Astrocyte (in vitro differentiated cells and primary cell): ENCODE measurements around the gene PKMYT1. TPM values are rescaled to one million over a fixed set of nuclear protein-coding genes. Genes with fewer than 3 reads are reported as not detected.
"Not testable (repeated sequence)": the region's sequence is repeated elsewhere in the genome, so short reads cannot be mapped to it uniquely, and the experiment has no call there.

Source experiments
- DNase-seq: peaks from one replicate; pipeline ENCODE4 v3.0.0-alpha.2; 2010; ENCODE audit warnings: low read depth
- FAIRE-seq: peaks from 2 replicates; lab custom pipeline; 2011; peaks lifted over from hg19 to GRCh38; lab: Jason Lieb, UNC
- H2AFZ ChIP-seq: 2 replicates; pipeline ENCODE4 v1.6.0; 2012; ENCODE audit warnings: low read depth, low read length, inconsistent platforms
- H3K27ac ChIP-seq: 2 replicates; pipeline ENCODE4 v1.5.1; 2011; ENCODE audit warnings: low read depth, low read length, inconsistent platforms
- H3K27me3 ChIP-seq: 2 replicates; pipeline ENCODE4 v1.6.0; 2011; ENCODE audit warnings: low read length, inconsistent platforms; ENCODE audit not compliant: insufficient read depth
- H3K36me3 ChIP-seq: 2 replicates; pipeline ENCODE4 v1.5.1; 2011; ENCODE audit warnings: low read length, inconsistent platforms; ENCODE audit not compliant: insufficient read depth
- H3K4me1 ChIP-seq: 2 replicates; pipeline ENCODE4 v1.5.1; 2011; ENCODE audit warnings: low read length, inconsistent platforms; ENCODE audit not compliant: insufficient read depth
- H3K4me2 ChIP-seq: 2 replicates; pipeline ENCODE4 v1.6.0; 2012; ENCODE audit warnings: low read length, inconsistent platforms
- H3K4me3 ChIP-seq: 2 replicates; pipeline ENCODE4 v1.5.1; 2011; ENCODE audit warnings: low read depth, mild to moderate bottlenecking, low read length, inconsistent platforms; ENCODE audit not compliant: insufficient read depth
- H3K79me2 ChIP-seq: 2 replicates; pipeline ENCODE4 v1.6.0; 2012; ENCODE audit warnings: mild to moderate bottlenecking, low read length, inconsistent platforms; ENCODE audit not compliant: insufficient read depth
- H3K9ac ChIP-seq: 2 replicates; pipeline ENCODE4 v1.6.0; 2012; ENCODE audit warnings: mild to moderate bottlenecking, low read length, inconsistent platforms
- H3K9me3 ChIP-seq: 2 replicates; pipeline ENCODE4 v1.5.1; 2012; ENCODE audit warnings: low read depth, mild to moderate bottlenecking, low read length, inconsistent platforms; ENCODE audit not compliant: insufficient read depth
- H4K20me1 ChIP-seq: 2 replicates; pipeline ENCODE4 v1.6.0; 2012; ENCODE audit warnings: low read length, inconsistent platforms; ENCODE audit not compliant: insufficient read depth
- H3K27ac Mint-ChIP-seq: one replicate; pipeline ENCODE4 v1.8.0; 2021; ENCODE audit warnings: mild to moderate bottlenecking, mixed read lengths; ENCODE audit not compliant: unreplicated experiment
- H3K27me3 Mint-ChIP-seq: one replicate; pipeline ENCODE4 v1.8.0; 2021; ENCODE audit warnings: low read depth, mixed read lengths; ENCODE audit not compliant: unreplicated experiment
- H3K36me3 Mint-ChIP-seq: one replicate; pipeline ENCODE4 v1.8.0; 2021; ENCODE audit warnings: low read depth, mixed read lengths; ENCODE audit not compliant: unreplicated experiment
- H3K4me1 Mint-ChIP-seq: one replicate; pipeline ENCODE4 v1.8.0; 2021; ENCODE audit warnings: low read depth, mixed read lengths; ENCODE audit not compliant: unreplicated experiment
- H3K4me3 Mint-ChIP-seq: one replicate; pipeline ENCODE4 v1.8.0; 2021; ENCODE audit warnings: mild to moderate bottlenecking, moderate library complexity, mixed read lengths; ENCODE audit not compliant: unreplicated experiment
- H3K9me3 Mint-ChIP-seq: one replicate; pipeline ENCODE4 v1.8.0; 2021; ENCODE audit warnings: mild to moderate bottlenecking, mixed read lengths; ENCODE audit not compliant: unreplicated experiment
- CTCF ChIP-seq: IDR thresholded peaks from 2 replicates; pipeline ENCODE4 v1.5.1; 2011; ENCODE audit warnings: low read depth, mild to moderate bottlenecking, inconsistent platforms, low read length, moderate library complexity; ENCODE audit not compliant: insufficient read depth
- EZH2 ChIP-seq: IDR thresholded peaks from 2 replicates; pipeline ENCODE4 v1.6.1; 2012; ENCODE audit warnings: mild to moderate bottlenecking, low read length, inconsistent platforms; ENCODE audit not compliant: insufficient read depth
- total RNA-seq: library from RNA; stranded (reverse); gene quantifications from 2 replicates; pipeline ENCODE4 v1.2.1, GENCODE V29; 2021

PKMYT1 gene
- total RNA-seq, 1 donor from 2014 or later, result 3.9 TPM

GRCh38 chr16:2930236-2930635 lies 50.0 kb downstream of the PKMYT1 start:
- no peaks in the 10 kb centered on the region for H3K27me3 ChIP-seq
- Mint-ChIP-seq H3K27me3 (no peaks in the 10 kb centered on the region), H3K4me3 (no peak overlapping the region), H3K9me3 (peaks cover 11% of the 10 kb centered on the region), H3K27ac (no peak overlapping the region), H3K36me3 (peaks cover 21% of the 10 kb centered on the region), H3K4me1 (no peaks in the 10 kb centered on the region)
- no peaks in the 10 kb centered on the region for H3K4me1 ChIP-seq
- H3K4me2 ChIP-seq, result no peak overlapping the region
- no peak for DNase-seq
- H3K27ac ChIP-seq, result no peak overlapping the region
- H3K9ac ChIP-seq, result no peak overlapping the region
- peaks cover 20% of the 10 kb centered on the region for H4K20me1 ChIP-seq
- peaks cover 3% of the 10 kb centered on the region for H3K79me2 ChIP-seq
- TF ChIP-seq EZH2 (no peak), CTCF (no peak)
- no peaks in the 10 kb centered on the region for H3K9me3 ChIP-seq
- H3K36me3 ChIP-seq, result no peaks in the 10 kb centered on the region
- no peak overlapping the region for H2AFZ ChIP-seq
- no peak for FAIRE-seq
- H3K4me3 ChIP-seq, result no peak overlapping the region

- Histone ChIP-seq H3K4me2 (no peak overlapping the region), H3K4me1 (peaks cover 4% of the 10 kb centered on the region), H2AFZ (no peak overlapping the region), H3K36me3 (no peaks in the 10 kb centered on the region), H3K9me3 (no peaks in the 10 kb centered on the region), H3K27ac (no peak overlapping the region), H3K27me3 (no peaks in the 10 kb centered on the region), H3K9ac (no peak overlapping the region), H4K20me1 (peaks cover 24% of the 10 kb centered on the region), H3K79me2 (peaks cover 3% of the 10 kb centered on the region), H3K4me3 (no peak overlapping the region)
- H3K27me3 Mint-ChIP-seq, result no peaks in the 10 kb centered on the region
- FAIRE-seq (no peak), DNase-seq (no peak)
- H3K4me1 Mint-ChIP-seq, result no peaks in the 10 kb centered on the region
- no peak overlapping the region for H3K4me3 Mint-ChIP-seq
- TF ChIP-seq EZH2, result no peak
- no peak for TF ChIP-seq CTCF
- H3K9me3 Mint-ChIP-seq, result peaks cover 11% of the 10 kb centered on the region
- no peak overlapping the region for H3K27ac Mint-ChIP-seq
- peaks cover 20% of the 10 kb centered on the region for H3K36me3 Mint-ChIP-seq
Observed at GRCh38 chr16:2929693-2930092, 50.6 kb downstream of the PKMYT1 start.

GRCh38 chr16:2928796-2929195 lies 51.5 kb downstream of the PKMYT1 start:
- no peaks in the 10 kb centered on the region for H3K4me1 Mint-ChIP-seq
- Histone ChIP-seq H3K4me1 (peaks cover 6% of the 10 kb centered on the region), H3K36me3 (no peaks in the 10 kb centered on the region), H3K4me3 (no peak overlapping the region), H3K4me2 (no peak overlapping the region), H3K27ac (no peak overlapping the region), H3K9me3 (no peaks in the 10 kb centered on the region), H3K79me2 (peaks cover 7% of the 10 kb centered on the region), H2AFZ (no peak overlapping the region), H3K9ac (no peak overlapping the region), H4K20me1 (peaks cover 30% of the 10 kb centered on the region), H3K27me3 (no peaks in the 10 kb centered on the region)
- peaks cover 11% of the 10 kb centered on the region for H3K9me3 Mint-ChIP-seq
- no peak for DNase-seq
- H3K27ac Mint-ChIP-seq, result no peak overlapping the region
- H3K36me3 Mint-ChIP-seq, result peaks cover 13% of the 10 kb centered on the region
- H3K4me3 Mint-ChIP-seq, result no peak overlapping the region
- TF ChIP-seq EZH2, result no peak
- TF ChIP-seq CTCF, result no peak
- no peaks in the 10 kb centered on the region for H3K27me3 Mint-ChIP-seq
- FAIRE-seq, result no peak

- H3K4me1 ChIP-seq, H3K27ac ChIP-seq, DNase-seq, H3K27me3 ChIP-seq, H3K36me3 ChIP-seq, FAIRE-seq, H2AFZ ChIP-seq, H3K4me3 Mint-ChIP-seq, H3K4me1 Mint-ChIP-seq, H3K9me3 ChIP-seq, H3K9ac ChIP-seq, H3K4me3 ChIP-seq, H3K27me3 Mint-ChIP-seq, H3K79me2 ChIP-seq, H3K27ac Mint-ChIP-seq, H3K4me2 ChIP-seq: not testable (repeated sequence)
- H3K36me3 Mint-ChIP-seq, result peaks cover 13% of the 10 kb centered on the region
- H3K9me3 Mint-ChIP-seq, result peaks cover 11% of the 10 kb centered on the region
- peaks cover 35% of the 10 kb centered on the region for H4K20me1 ChIP-seq
Observed at GRCh38 chr16:2928151-2928550, 52.1 kb downstream of the PKMYT1 start.
